H9 (cell line): ENCODE measurements around the gene AKIRIN2. TPM values are rescaled to one million over a fixed set of nuclear protein-coding genes. Genes with fewer than 3 reads are reported as not detected.

Experiments
- DNase-seq: peaks from one replicate; pipeline ENCODE4 v3.0.0-alpha.2; 2017
- H2AFZ ChIP-seq: one replicate; pipeline ENCODE4 v1.6.1; 2013; ENCODE audit warnings: mild to moderate bottlenecking, low read length, control low read depth, moderate library complexity
- H2AK5ac ChIP-seq: 2 replicates; pipeline ENCODE4 v1.6.1; 2013; ENCODE audit warnings: low read length, control low read depth, mixed read lengths; ENCODE audit not compliant: insufficient read length
- H2BK120ac ChIP-seq: one replicate; pipeline ENCODE4 v1.6.1; 2013; ENCODE audit warnings: low read depth, mild to moderate bottlenecking, low read length, control low read depth, inconsistent platforms; ENCODE audit not compliant: poor library complexity, severe bottlenecking
- H2BK12ac ChIP-seq: 2 replicates; pipeline ENCODE4 v1.6.1; 2013; ENCODE audit warnings: low read length, control low read depth, mixed read lengths, low read depth; ENCODE audit not compliant: insufficient read length
- H2BK15ac ChIP-seq: 2 replicates; pipeline ENCODE4 v1.6.1; 2013; ENCODE audit warnings: low read depth, low read length, control low read depth
- H2BK20ac ChIP-seq: one replicate; pipeline ENCODE4 v1.6.1; 2013; ENCODE audit warnings: low read depth, mild to moderate bottlenecking, low read length, control low read depth, inconsistent platforms; ENCODE audit not compliant: poor library complexity, severe bottlenecking
- H2BK5ac ChIP-seq: 2 replicates; pipeline ENCODE4 v1.6.1; 2013; ENCODE audit warnings: low read length, control low read depth, mixed read lengths; ENCODE audit not compliant: insufficient read length
- H3K14ac ChIP-seq: 2 replicates; pipeline ENCODE4 v1.6.1; 2013; ENCODE audit warnings: low read length, control low read depth; ENCODE audit not compliant: insufficient read depth
- H3K18ac ChIP-seq: 2 replicates; pipeline ENCODE4 v1.6.1; 2013; ENCODE audit warnings: low read depth, mild to moderate bottlenecking, mixed read lengths, low read length, control low read depth; ENCODE audit not compliant: insufficient read length
- H3K23ac ChIP-seq: 2 replicates; pipeline ENCODE4 v1.6.1; 2013; ENCODE audit warnings: low read length, control low read depth, mixed read lengths, low read depth; ENCODE audit not compliant: insufficient read length
- H3K23me2 ChIP-seq: 2 replicates; pipeline ENCODE4 v1.6.1; 2013; ENCODE audit warnings: low read depth, mild to moderate bottlenecking, mixed read lengths, low read length, control low read depth; ENCODE audit not compliant: insufficient read length, poor library complexity, severe bottlenecking
- H3K27ac ChIP-seq: 2 replicates; pipeline ENCODE4 v1.5.1; 2013; ENCODE audit warnings: low read length, control low read depth, mixed read lengths, low read depth; ENCODE audit not compliant: insufficient read length
- H3K27me3 ChIP-seq: 2 replicates; pipeline ENCODE4 v1.6.1; 2013; ENCODE audit warnings: low read length, control low read depth, inconsistent platforms; ENCODE audit not compliant: insufficient read depth
- H3K4ac ChIP-seq: 2 replicates; pipeline ENCODE4 v1.6.1; 2013; ENCODE audit warnings: low read depth, mild to moderate bottlenecking, control low read depth, inconsistent platforms, low read length, moderate library complexity
- H3K4me1 ChIP-seq: 2 replicates; pipeline ENCODE4 v1.6.1; 2013; ENCODE audit warnings: low read length, control low read depth, inconsistent platforms; ENCODE audit not compliant: insufficient read depth
- H3K4me2 ChIP-seq: 2 replicates; pipeline ENCODE4 v1.6.1; 2013; ENCODE audit warnings: low read length, control low read depth, mixed read lengths; ENCODE audit not compliant: insufficient read length, insufficient read depth
- H3K56ac ChIP-seq: 2 replicates; pipeline ENCODE4 v1.6.1; 2013; ENCODE audit warnings: low read depth, mild to moderate bottlenecking, mixed read lengths, low read length, control low read depth; ENCODE audit not compliant: insufficient read length
- H3K79me1 ChIP-seq: 2 replicates; pipeline ENCODE4 v1.6.1; 2013; ENCODE audit warnings: low read depth, mild to moderate bottlenecking, moderate library complexity, low read length, control low read depth, inconsistent platforms; ENCODE audit not compliant: insufficient read depth, poor library complexity, severe bottlenecking
- H3K79me2 ChIP-seq: 2 replicates; pipeline ENCODE4 v1.6.1; 2013; ENCODE audit warnings: low read length, control low read depth, inconsistent platforms; ENCODE audit not compliant: insufficient read depth
- H3K9ac ChIP-seq: 2 replicates; pipeline ENCODE4 v1.6.1; 2013; ENCODE audit warnings: low read length, control low read depth, mixed read lengths; ENCODE audit not compliant: insufficient read length; ENCODE audit errors: extremely low read depth
- H3K9me3 ChIP-seq: one replicate; pipeline ENCODE4 v1.6.1; 2013; ENCODE audit warnings: low read depth, low read length, inconsistent platforms; ENCODE audit not compliant: control insufficient read depth
- H3T11ph ChIP-seq: one replicate; pipeline ENCODE4 v1.6.1; 2013; ENCODE audit warnings: mild to moderate bottlenecking, low read length, control low read depth, inconsistent platforms
- H4K20me1 ChIP-seq: one replicate; pipeline ENCODE4 v1.6.1; 2013; ENCODE audit not compliant: control insufficient read depth, insufficient read length, insufficient read depth
- H4K5ac ChIP-seq: 2 replicates; pipeline ENCODE4 v1.6.1; 2013; ENCODE audit warnings: low read depth, mild to moderate bottlenecking, mixed read lengths, low read length, control low read depth; ENCODE audit not compliant: insufficient read length
- H4K8ac ChIP-seq: replicated peaks from 2 replicates; pipeline ENCODE4 v1.6.1; 2013; ENCODE audit warnings: low read length, control low read depth, mixed read lengths, low read depth; ENCODE audit not compliant: insufficient read length
- H4K91ac ChIP-seq: 2 replicates; pipeline ENCODE4 v1.6.1; 2013; ENCODE audit warnings: low read depth, mild to moderate bottlenecking, moderate library complexity, mixed read lengths, low read length, control low read depth; ENCODE audit not compliant: insufficient read length
- H3K27ac Mint-ChIP-seq, 3 experiments: 2 replicates in 2 of 3; 3 replicates in 1 of 3; pipeline ENCODE4 v1.8.0; 2020 to 2021; ENCODE audit warnings: mixed read lengths in 3 of 3, mild to moderate bottlenecking in 1 of 3, moderate library complexity in 1 of 3
- H3K27me3 Mint-ChIP-seq: 2 replicates; pipeline ENCODE4 v1.8.0; 2021; ENCODE audit warnings: low read depth, mild to moderate bottlenecking, moderate library complexity, mixed read lengths
- H3K36me3 Mint-ChIP-seq, 3 experiments: 2 replicates in 2 of 3; 3 replicates in 1 of 3; pipeline ENCODE4 v1.8.0; 2020 to 2021; ENCODE audit warnings: low read depth in 3 of 3, mixed read lengths in 3 of 3; ENCODE audit not compliant: insufficient read depth in 1 of 3
- H3K4me1 Mint-ChIP-seq, 2 experiments: 2 replicates each; pipeline ENCODE4 v1.8.0; 2020; ENCODE audit warnings: mixed read lengths in 2 of 2
- H3K4me3 Mint-ChIP-seq, 2 experiments: 2 replicates in 1 of 2; 3 replicates in 1 of 2; pipeline ENCODE4 v1.8.0; 2020 to 2021; ENCODE audit warnings: mild to moderate bottlenecking in 2 of 2, mixed read lengths in 2 of 2, moderate library complexity in 1 of 2
- H3K9me3 Mint-ChIP-seq, 2 experiments: 2 replicates in 1 of 2; 3 replicates in 1 of 2; pipeline ENCODE4 v1.8.0; 2020; ENCODE audit warnings: mild to moderate bottlenecking in 2 of 2, mixed read lengths in 2 of 2, moderate library complexity in 1 of 2
- CTCF ChIP-seq: fragments of 200-600 bp; sonication (generic); conservative IDR thresholded peaks from 3 replicates; pipeline ENCODE4 v1.8.0; 2021; ENCODE audit warnings: antibody characterized with exemption, mild to moderate bottlenecking
- WGBS: extraction: QIAGEN DNeasy Blood & Tissue Kit; methylation state at CpG from one replicate; pipeline ENCODE4 v1.1.7; 2013; ENCODE audit warnings: missing lambda C conversion rate, low lambda C conversion rate, mixed read lengths; ENCODE audit not compliant: insufficient read length; ENCODE audit errors: extremely low coverage; 5-methylcytosine and 5-hydroxymethylcytosine counted together
- total RNA-seq: library from RNA; stranded (reverse); gene quantifications from 2 replicates; pipeline ENCODE4 v1.2.1, GENCODE V29; 2021

AKIRIN2 gene
- total RNA-seq, 1 experiment from 2014 or later = 75.7 TPM

- Histone ChIP-seq H3T11ph (no peak overlapping the region), H3K18ac (no peak overlapping the region), H3K79me1 (no peaks in the 10 kb centered on the region), H2AK5ac (no peak overlapping the region), H3K14ac (no peak overlapping the region), H3K56ac (no peak overlapping the region), H3K27ac (no peak overlapping the region), H3K23me2 (no peaks in the 10 kb centered on the region), H3K4ac (no peak overlapping the region), H4K20me1 (no peaks in the 10 kb centered on the region), H3K9ac (no peak overlapping the region), H3K4me1 (no peaks in the 10 kb centered on the region), H4K8ac (no peak overlapping the region), H3K79me2 (no peaks in the 10 kb centered on the region), H4K5ac (no peak overlapping the region), H3K9me3 (no peaks in the 10 kb centered on the region), H2AFZ (no peak overlapping the region), H3K4me2 (no peak overlapping the region), H3K23ac (no peak overlapping the region), H3K27me3 (no peaks in the 10 kb centered on the region), H4K91ac (no peak overlapping the region), H2BK20ac (no peak overlapping the region), H2BK5ac (no peak overlapping the region), H2BK120ac (no peak overlapping the region), H2BK12ac (no peak overlapping the region), H2BK15ac (no peak overlapping the region)
- no peak overlapping the region for H3K4me3 Mint-ChIP-seq
- peaks cover 12 to 16% of the 10 kb centered on the region in 2 experiments for H3K9me3 Mint-ChIP-seq
- no peak overlapping the region for H3K27ac Mint-ChIP-seq
- H3K36me3 Mint-ChIP-seq = peaks cover 0 to 14% (median 2%) of the 10 kb centered on the region in 3 experiments; a peak in 4 of 7 replicates
- no peak for TF ChIP-seq CTCF
- no CpG with 5 or more reads among the region's 5 CpGs for WGBS
- H3K4me1 Mint-ChIP-seq = no peaks in the 10 kb centered on the region
- DNase-seq = no peak
- no peaks in the 10 kb centered on the region for H3K27me3 Mint-ChIP-seq
These were observed 34.9 kb upstream of the AKIRIN2 start for GRCh38 chr6:87736809-87737540.
